EH (cell line): ENCODE results near the gene CAPN15.
"Not testable (repeated sequence)": the region's sequence is repeated elsewhere in the genome, so short reads cannot be mapped to it uniquely, and the experiment has no call there.

Experiments used
- DNase-seq: peaks from one replicate; pipeline ENCODE4 v3.0.0-alpha.2; 2015; ENCODE audit warnings: low read depth

CAPN15 gene

GRCh38 chr16:527015-527903 is at the start of gene CAPN15:
CAPN15 (plus strand) TSS chr16:527712; CDS start chr16:546839, 19,127 bp downstream.
- peak; percentile 87 for DNase-seq

DNA sequence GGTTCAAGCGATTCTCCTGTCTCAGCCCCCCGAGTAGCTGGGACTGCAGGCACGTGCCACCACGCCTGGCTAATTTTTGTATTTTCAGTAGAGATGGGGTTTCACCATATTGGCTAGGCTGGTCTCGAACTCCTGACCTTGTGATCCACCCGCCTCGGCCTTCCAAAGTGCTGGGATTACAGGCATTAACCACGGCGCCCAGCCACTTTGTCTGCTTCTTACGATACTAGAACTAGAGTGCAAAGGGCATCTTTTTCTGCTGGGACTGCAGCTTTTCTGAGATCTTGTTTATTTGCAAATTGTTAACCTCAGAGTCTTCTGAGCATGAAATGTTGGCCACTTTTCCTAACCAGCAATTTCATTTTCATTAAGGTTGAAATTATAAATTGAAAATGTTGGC is 49.2 kb upstream of the CAPN15 start:
- not testable (repeated sequence) for DNase-seq

GRCh38 chr16:482468-483185 is 44.9 kb upstream of the CAPN15 start:
- no peak for DNase-seq

DNA sequence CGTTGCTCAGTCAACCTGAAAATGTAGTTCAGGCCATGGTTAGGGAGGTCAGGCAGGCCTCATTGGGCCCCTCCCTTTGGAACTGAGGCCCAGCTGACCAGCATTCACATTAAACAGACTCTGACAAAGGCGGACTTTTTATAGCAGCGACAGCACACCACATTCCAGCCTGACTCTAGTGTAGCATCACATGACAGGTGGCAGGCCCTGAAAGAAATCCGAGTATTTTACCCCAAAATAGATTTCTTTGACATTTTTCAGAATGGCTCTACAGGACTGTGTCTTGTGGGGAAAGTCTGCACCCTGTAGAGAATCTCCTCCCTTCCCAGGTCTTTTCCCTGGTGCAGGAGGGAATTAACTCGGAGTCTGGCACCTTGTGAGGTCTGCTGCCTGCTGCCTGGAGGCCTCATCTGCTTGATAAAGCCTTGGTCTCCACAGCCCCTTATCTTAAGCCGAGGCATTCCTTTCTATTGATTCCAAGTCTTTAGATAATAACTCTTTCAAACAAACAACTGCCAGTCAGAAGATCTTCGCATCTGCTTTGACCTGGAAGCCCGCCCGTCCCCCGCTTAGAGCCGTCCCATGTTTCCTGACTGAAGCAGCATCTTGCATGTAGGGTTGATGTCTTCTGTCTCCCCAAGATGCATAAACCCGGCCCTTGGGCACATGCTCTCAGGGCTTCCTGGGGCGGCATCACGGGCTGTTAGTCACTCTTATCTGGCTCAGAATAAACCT is 44.0 kb upstream of the CAPN15 start:
- no peak for DNase-seq

DNA sequence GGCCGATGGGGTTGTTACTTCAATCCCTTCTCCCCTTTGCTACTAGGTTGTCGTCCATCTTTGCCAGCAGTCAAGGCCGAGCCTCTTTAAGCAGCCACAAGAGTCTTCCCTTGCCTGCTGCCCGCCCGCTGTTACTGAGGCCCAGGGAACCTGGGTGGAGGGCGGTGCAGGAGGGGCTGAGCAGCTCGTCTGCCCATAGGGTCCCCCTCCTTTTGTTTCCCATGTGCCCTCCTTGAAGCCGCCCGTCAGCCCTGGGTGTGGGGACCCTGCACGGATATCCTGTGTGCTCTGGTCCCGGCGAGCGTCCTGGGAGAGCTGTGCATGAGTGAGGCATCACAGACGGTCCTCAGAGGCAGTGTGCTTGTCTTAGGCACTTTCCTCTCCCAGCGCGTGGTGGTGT is 37.9 kb upstream of the CAPN15 start:
- no peak for DNase-seq

- no peak for DNase-seq
These were observed 36.7 kb upstream of the CAPN15 start for GRCh38 chr16:490768-491167.

- DNase-seq = no peak
These were observed 36.1 kb upstream of the CAPN15 start for GRCh38 chr16:491220-491919.

GRCh38 chr16:492211-492875 is 35.2 kb upstream of the CAPN15 start:
- DNase-seq = no peak

- not testable (repeated sequence) for DNase-seq
These were observed 32.8 kb upstream of the CAPN15 start for GRCh38 chr16:494676-495075.

GRCh38 chr16:495127-495748 is 32.3 kb upstream of the CAPN15 start:
- peak; percentile 55 for DNase-seq

- DNase-seq = no peak
These were observed 31.2 kb upstream of the CAPN15 start for GRCh38 chr16:496097-496886.

GRCh38 chr16:497258-497657 is 30.3 kb upstream of the CAPN15 start:
- DNase-seq = no peak

DNA sequence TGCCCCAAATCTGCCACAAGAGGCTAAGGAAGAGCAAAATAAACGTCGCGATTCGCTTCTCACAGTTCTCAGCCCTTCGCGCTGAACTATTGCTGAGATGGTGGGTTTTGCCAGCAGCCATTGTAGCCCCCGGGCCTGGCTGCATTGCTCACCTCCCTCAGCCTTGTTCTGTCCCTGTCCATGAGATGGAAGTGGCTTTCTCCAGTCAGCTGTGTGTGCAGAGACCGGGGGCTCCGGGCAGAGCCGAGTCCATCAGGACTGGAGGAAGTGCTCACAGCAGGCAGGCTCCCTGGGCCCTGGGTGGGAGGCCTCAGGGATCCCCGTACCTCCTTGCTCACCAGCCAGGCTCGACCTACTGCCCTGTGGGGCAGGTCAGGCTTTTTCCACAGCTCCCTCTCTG is 27.6 kb upstream of the CAPN15 start:
- DNase-seq = no peak

DNA sequence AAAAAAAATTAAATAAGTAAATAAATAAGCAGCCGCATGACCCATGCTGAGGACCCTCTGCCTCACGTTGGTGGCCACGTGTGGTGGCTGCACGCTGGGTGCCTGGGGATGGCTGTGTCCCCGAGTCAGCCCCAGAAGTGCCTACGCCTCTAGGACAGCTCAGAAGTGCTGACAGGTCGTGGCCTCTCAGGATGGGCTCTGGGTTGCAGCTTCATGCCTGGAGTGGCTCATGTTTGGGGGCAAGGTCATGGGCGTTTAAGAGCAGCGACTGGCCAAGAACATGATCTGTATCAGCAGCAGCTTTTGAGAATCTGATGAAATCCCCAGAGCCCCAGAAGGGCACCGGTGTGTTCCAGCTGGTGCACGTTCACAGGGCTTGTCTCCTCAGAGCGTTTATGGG is 26.8 kb upstream of the CAPN15 start:
- no peak for DNase-seq

GRCh38 chr16:502179-502943 is 25.2 kb upstream of the CAPN15 start:
- no peak for DNase-seq

DNA sequence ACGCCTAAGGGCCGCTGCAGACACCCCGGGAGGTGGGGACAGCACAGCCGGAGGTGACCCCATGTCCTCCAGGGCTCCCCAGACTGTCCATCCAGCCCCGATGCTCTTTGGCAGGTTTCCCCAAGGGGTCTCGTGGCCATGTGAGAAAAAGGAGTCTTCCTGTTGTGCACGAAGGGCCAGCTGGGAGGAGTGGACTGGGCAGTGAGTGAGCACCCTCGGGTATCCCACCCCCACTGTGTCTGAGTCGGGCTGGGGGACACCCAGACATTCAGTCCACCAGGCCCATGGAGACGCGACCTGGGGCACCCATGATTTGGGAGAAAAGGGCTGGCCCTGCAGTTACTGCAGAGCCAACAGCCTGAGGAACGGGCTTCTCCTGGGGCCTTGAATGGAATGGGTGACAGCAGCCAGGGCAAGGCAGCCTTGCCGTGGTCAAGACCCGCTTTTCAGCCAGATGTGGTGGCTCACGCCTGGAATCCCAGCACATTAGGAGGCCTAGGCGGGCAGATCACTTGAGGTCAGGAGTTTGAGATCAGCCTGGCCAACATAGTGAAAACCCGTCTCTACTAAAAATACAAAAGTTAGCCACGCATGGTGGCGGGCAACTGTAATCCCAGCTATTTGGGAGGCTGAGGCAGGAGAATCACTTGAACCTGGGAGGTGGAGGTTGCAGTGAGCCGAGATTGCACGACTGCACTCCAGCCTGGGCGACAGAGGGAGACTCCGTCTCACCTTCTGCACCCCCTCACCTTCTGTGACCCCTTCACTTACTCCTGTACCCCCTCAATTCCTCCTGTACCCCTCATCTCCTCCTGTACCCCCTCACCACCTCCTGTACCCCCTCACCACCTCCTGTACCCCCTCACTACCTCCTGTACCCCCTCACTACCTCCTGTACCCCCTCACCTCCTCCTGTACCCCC is 24.1 kb upstream of the CAPN15 start:
- no peak for DNase-seq

- no peak for DNase-seq
These were observed 21.9 kb upstream of the CAPN15 start for GRCh38 chr16:505479-506245.

- no peak for DNase-seq
These were observed 21.3 kb upstream of the CAPN15 start for GRCh38 chr16:506246-506546.
